NB4 (cell line): ENCODE measurements around the gene GBGT1.
"Not testable (repeated sequence)": the region's sequence is repeated elsewhere in the genome, so short reads cannot be mapped to it uniquely, and the experiment has no call there.

Experiments used
- DNase-seq: peaks from one replicate; pipeline ENCODE4 v3.0.0; 2010; ENCODE audit warnings: low read depth
- H3K4me3 ChIP-seq: one replicate; pipeline ENCODE4 v1.5.1; 2011; ENCODE audit warnings: mild to moderate bottlenecking, low read depth, low read length, moderate library complexity
- CTCF ChIP-seq: IDR thresholded peaks from one replicate; pipeline ENCODE4 v1.5.1; 2012; ENCODE audit warnings: low read depth, low read length
- MYC ChIP-seq: IDR thresholded peaks from 2 replicates; pipeline ENCODE4 v1.6.1; 2011; ENCODE audit warnings: low read depth, low read length
- POLR2A ChIP-seq: IDR thresholded peaks from 2 replicates; pipeline ENCODE4 v1.6.1; 2011; ENCODE audit warnings: mild to moderate bottlenecking; ENCODE audit not compliant: insufficient read length; ENCODE audit errors: extremely low read depth
- TF ChIP-seq, protein P1 (sequence below): IDR thresholded peaks from 2 replicates; pipeline ENCODE4 v1.6.1; 2011; ENCODE audit warnings: low read depth, low read length

Gene GBGT1

DNA sequence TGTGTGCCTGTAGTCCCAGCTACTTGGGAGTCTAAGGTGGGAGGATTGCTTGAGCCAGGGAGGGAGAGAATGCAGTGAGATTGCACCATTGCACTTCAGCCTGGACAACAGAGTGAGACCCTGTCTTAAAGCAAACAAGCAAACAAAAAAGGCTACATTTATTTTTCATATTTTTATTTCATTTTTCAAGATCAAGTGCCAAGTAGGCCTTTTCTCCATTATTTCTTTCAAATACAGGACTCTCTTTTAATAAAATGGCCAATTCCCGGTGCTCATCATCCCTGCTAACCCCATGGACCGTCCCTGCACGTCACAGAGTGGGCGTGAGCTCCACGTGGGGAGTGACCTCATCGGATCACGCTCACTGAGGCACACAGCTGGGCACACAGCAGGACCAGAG lies 9.3 kb upstream of the GBGT1 start:
- no peak for DNase-seq
- H3K4me3 ChIP-seq, result no peak overlapping the region
- TF ChIP-seq MYC, result no peak
- TF ChIP-seq CTCF, result no peak
- TF ChIP-seq, protein P1, sequence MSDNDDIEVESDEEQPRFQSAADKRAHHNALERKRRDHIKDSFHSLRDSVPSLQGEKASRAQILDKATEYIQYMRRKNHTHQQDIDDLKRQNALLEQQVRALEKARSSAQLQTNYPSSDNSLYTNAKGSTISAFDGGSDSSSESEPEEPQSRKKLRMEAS, result no peak
- TF ChIP-seq POLR2A, result no peak

- TF ChIP-seq MYC (no peak), POLR2A (no peak)
- TF ChIP-seq, protein P1, result no peak
- no peak for DNase-seq
- no peak overlapping the region for H3K4me3 ChIP-seq
These were observed 7.6 kb upstream of the GBGT1 start for GRCh38 chr9:133171161-133171961.

DNA sequence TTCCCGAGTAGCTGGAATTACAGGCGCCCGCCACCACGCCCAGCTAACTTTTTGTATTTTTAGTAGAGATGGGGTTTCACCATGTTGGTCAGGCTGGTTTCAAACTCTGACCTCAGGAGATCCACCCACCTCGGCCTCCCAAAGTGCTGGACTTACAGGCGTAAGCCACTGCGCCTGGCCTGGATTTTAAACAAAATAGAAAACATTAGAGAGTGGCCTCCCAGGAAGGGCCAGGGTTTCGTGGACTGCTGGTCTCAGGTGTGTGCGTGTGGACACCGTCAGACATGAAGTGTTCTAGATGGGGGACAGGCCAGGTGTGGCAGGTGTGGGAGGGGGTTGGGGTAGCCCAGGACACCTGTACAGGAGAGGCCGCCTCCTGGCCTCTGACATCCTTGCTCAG lies 7.0 kb upstream of the GBGT1 start:
- TF ChIP-seq MYC (no peak), CTCF (no peak), POLR2A (no peak)
- TF ChIP-seq, protein P1, result no peak
- H3K4me3 ChIP-seq, result no peak overlapping the region
- DNase-seq, result no peak

- not testable (repeated sequence) for H3K4me3 ChIP-seq, DNase-seq
These were observed 6.0 kb upstream of the GBGT1 start for GRCh38 chr9:133169687-133170086.

- TF ChIP-seq MYC (no peak), CTCF (no peak), POLR2A (no peak)
- TF ChIP-seq, protein P1, result no peak
These were observed 5.4 kb upstream of the GBGT1 start for GRCh38 chr9:133169102-133169501.

DNA sequence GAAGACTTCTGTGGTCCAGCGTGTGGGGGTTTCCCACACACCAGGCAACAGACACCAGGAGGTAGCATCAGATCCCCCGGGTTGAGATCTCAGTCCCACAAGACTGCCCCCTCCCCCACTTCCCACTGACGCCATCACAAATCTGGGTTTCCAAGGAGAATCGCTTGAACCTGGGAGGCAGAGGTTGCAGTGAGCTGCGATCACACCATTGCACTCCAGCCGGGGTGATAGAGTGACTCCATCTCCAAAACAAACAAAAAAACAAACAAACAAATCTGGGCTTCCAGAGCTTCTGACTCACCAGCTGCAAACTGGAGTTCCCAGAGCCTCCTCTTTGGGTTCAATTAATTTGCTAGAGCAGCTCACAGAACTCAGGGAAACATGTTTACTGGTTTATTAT lies 4.7 kb upstream of the GBGT1 start:
- DNase-seq, result no peak
- no peak overlapping the region for H3K4me3 ChIP-seq
- no peak for TF ChIP-seq POLR2A
- TF ChIP-seq, protein P1, result no peak
- no peak for TF ChIP-seq CTCF
- no peak for TF ChIP-seq MYC

More at GRCh38 chr9:133169102-133169501, 5.4 kb upstream of the GBGT1 start:
- no peak for DNase-seq
- no peak overlapping the region for H3K4me3 ChIP-seq

DNA sequence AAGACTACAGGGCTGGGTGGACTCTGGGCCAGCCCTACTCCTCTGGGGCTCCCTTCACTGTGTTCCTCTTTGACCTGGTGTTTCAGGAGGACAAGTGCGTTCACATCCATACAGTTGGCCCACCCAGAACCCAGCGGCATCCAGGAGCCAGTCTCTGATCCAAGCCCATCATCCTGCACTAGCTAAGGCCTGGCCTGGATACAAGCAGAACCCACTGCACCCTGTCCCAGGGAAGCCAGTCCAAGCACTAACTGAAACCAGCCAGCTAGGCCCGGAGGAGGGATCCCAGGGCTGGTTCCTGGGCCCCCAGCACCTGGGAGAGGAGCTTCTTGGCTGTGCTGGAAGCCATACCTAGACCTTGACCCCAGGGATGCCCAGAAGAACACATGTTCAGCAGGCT lies 4.1 kb upstream of the GBGT1 start:
- TF ChIP-seq CTCF (no peak), POLR2A (no peak), MYC (no peak)
- TF ChIP-seq, protein P1, result no peak
- no peak for DNase-seq
- no peak overlapping the region for H3K4me3 ChIP-seq
